Keratinocyte (primary cell): Measurements from ENCODE around the gene UBR2.

Source experiments
- EZH2 ChIP-seq: IDR thresholded peaks from one replicate; pipeline ENCODE4 v1.6.1; 2012; ENCODE audit warnings: inconsistent platforms, mild to moderate bottlenecking, low read length, moderate library complexity
- TF ChIP-seq, protein P1 (sequence below), 3 experiments: IDR thresholded peaks in 1 of 3; conservative IDR thresholded peaks in 1 of 3; optimal IDR thresholded peaks in 1 of 3; 2 replicates in 2 of 3; 3 replicates in 1 of 3; pipeline versions ENCODE3 to v1.5.1; 2011; ENCODE audit warnings: low read length in 3 of 3, mild to moderate bottlenecking in 3 of 3, moderate library complexity in 2 of 3, control low read depth in 1 of 3, inconsistent platforms in 1 of 3; ENCODE audit not compliant: insufficient read depth in 2 of 3; ENCODE audit errors: extremely low read depth in 1 of 3

DNA sequence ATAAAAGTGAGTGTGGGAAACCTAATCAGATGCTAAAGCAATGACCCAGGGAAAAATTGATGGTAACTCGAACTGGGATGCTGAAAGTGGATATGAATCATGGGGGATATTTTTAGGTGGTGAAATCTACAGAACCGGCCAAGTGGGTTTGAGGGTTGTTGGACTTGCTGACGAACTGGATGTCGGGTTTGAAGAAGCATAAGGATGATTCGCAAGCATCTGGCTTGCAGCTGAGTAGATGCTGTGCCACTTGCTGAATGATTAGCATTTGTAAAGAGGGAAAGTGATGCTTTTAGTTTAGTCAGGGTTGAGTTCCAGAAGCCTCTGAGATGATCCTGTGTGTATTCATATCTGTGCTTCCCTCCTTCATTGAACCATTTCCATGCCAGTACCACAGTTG lies 54.9 kb downstream of the UBR2 start:
- TF ChIP-seq, protein P1, sequence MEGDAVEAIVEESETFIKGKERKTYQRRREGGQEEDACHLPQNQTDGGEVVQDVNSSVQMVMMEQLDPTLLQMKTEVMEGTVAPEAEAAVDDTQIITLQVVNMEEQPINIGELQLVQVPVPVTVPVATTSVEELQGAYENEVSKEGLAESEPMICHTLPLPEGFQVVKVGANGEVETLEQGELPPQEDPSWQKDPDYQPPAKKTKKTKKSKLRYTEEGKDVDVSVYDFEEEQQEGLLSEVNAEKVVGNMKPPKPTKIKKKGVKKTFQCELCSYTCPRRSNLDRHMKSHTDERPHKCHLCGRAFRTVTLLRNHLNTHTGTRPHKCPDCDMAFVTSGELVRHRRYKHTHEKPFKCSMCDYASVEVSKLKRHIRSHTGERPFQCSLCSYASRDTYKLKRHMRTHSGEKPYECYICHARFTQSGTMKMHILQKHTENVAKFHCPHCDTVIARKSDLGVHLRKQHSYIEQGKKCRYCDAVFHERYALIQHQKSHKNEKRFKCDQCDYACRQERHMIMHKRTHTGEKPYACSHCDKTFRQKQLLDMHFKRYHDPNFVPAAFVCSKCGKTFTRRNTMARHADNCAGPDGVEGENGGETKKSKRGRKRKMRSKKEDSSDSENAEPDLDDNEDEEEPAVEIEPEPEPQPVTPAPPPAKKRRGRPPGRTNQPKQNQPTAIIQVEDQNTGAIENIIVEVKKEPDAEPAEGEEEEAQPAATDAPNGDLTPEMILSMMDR (optimal IDR thresholded peaks at IDR 0.05 in 1 of 3, IDR thresholded peaks at IDR 0.05 in 1 of 3, conservative IDR thresholded peaks at IDR 0.05 in 1 of 3; ENCODE audit: extremely low read depth in 1 of 3, insufficient read depth in 2 of 3, low read length in 3 of 3), result no peak
- no peak for TF ChIP-seq EZH2
